Measurements from ENCODE around the gene THBS2.

DNA sequence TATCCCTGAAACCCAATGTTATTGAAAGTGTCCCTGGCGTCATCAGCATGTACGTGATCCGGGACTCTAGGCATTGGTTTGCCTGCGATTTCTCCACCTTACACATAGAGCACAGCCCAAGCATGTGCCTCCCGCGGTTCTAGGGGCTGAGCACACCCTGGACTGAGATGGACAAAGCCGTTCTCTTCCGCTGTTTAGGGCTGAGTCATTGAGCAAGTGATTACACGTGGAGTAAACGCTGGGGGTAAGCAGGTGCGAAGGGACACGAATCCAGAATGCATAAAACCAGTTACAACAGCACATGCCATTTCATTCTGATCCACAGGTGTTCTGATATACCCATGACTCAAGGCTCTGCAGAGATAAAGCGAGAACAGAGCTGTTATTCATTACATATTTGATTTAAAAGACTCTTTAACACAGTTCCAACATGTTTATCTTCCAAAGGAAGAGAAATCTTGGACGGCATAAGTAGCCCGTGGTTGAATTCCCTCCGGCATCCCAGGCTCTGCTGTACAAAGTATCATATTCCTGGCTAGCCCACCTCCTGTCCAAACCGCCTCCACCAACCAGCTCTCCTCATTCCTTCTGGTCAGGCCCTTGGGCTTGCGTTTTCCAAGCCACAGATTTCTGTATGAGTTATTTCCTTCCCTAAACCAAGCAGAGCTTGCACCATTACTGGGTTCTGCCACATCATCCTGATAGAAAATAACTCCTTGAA, 36.1 kb upstream of the THBS2 start:
- TF ChIP-seq, protein P1, sequence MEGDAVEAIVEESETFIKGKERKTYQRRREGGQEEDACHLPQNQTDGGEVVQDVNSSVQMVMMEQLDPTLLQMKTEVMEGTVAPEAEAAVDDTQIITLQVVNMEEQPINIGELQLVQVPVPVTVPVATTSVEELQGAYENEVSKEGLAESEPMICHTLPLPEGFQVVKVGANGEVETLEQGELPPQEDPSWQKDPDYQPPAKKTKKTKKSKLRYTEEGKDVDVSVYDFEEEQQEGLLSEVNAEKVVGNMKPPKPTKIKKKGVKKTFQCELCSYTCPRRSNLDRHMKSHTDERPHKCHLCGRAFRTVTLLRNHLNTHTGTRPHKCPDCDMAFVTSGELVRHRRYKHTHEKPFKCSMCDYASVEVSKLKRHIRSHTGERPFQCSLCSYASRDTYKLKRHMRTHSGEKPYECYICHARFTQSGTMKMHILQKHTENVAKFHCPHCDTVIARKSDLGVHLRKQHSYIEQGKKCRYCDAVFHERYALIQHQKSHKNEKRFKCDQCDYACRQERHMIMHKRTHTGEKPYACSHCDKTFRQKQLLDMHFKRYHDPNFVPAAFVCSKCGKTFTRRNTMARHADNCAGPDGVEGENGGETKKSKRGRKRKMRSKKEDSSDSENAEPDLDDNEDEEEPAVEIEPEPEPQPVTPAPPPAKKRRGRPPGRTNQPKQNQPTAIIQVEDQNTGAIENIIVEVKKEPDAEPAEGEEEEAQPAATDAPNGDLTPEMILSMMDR (IDR thresholded peaks at IDR 0.05; ENCODE audit: extremely low read depth in 1 of 2, insufficient read depth in 1 of 2, low read depth in 1 of 2, low read length in 2 of 2): no peak
- TF ChIP-seq FOS (IDR thresholded peaks at IDR 0.05; ENCODE audit: borderline replicate concordance, insufficient read depth, low read length) (no peak), GATA2 (IDR thresholded peaks at IDR 0.05; ENCODE audit: insufficient read depth, insufficient read length, low read depth, low read length) (no peak), POLR2A (IDR thresholded peaks at IDR 0.05; ENCODE audit: low read depth, low read length) (no peak), MYC (IDR thresholded peaks at IDR 0.05; ENCODE audit: low read depth, low read length) (no peak), POLR2AphosphoS5 (IDR thresholded peaks at IDR 0.05; ENCODE audit: insufficient read depth, low read depth, low read length) (no peak), EZH2 (IDR thresholded peaks at IDR 0.05; ENCODE audit: borderline replicate concordance, low read depth, low read length, severe bottlenecking) (no peak), JUN (IDR thresholded peaks at IDR 0.05; ENCODE audit: borderline replicate concordance, insufficient read depth, insufficient read length, low read depth) (no peak)
- TF ChIP-seq, protein P2, sequence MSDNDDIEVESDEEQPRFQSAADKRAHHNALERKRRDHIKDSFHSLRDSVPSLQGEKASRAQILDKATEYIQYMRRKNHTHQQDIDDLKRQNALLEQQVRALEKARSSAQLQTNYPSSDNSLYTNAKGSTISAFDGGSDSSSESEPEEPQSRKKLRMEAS (IDR thresholded peaks at IDR 0.05; ENCODE audit: insufficient read depth, insufficient read length): no peak
